DMS 273 treated with DMSO at 0.1 percent for 48 hours (cell line): ENCODE data around the gene ST6GALNAC6.

Experiments
- DNase-seq: peaks from one replicate; lab custom pipeline; 2025; lab: John Stamatoyannopoulos, UW

The ST6GALNAC6 gene

GRCh38 chr9:127931092-127931881 lies 31.9 kb upstream of the ST6GALNAC6 start:
- no peak for DNase-seq

DNA sequence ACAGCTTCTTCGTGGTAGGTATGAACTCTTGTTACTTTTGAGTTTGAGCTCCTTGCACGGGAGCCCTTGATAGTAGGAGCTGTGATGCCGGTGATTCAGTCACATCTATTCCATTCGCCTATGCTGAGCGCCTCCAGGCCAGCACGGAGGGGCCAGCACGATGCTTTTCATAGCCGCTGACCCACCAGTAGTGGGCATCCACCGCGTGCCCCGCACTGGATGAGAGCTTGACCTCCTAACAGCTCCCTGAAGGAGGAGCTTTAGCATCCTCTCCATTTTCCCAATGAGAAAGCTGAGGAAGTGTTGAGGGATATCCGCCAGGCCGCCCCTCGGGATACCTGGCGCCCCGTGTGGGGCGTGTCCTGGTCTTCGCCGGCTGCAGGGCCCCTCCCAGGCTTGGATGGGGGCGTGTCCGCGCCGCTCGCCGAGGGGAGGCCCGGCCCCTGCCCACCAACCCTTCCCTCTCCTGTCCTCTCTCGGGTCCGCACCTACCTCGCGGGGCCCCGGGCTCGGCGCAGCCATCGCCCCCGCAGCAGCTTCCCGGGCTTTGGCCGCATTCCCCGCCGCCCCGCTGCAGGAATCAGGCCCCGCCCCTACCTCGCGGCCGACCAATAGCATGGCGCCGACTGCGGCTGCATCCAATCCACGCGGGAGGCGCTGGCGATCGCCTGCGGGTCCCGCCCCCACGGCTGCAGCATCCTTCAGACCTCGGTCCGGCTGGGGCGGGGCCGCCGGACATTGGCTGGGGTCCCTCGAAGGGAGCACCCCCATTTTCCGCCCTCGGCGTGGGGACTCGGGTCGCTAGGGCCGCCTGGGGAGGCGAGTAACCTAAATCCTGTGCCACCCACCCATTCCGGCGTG lies 31.1 kb upstream of the ST6GALNAC6 start, which contains the start of gene PIP5KL1:
Gene PIP5KL1, minus strand, starts transcription at position 547 of the 861 bp plus-strand sequence. Its CDS starts 25 bp downstream, at position 522.
- DNase-seq = peak; percentile 44

- no peak for DNase-seq
Measured at GRCh38 chr9:127929625-127929979, 30.2 kb upstream of the ST6GALNAC6 start.

GRCh38 chr9:127928676-127929624 lies 29.5 kb upstream of the ST6GALNAC6 start:
- DNase-seq = no peak

DNA sequence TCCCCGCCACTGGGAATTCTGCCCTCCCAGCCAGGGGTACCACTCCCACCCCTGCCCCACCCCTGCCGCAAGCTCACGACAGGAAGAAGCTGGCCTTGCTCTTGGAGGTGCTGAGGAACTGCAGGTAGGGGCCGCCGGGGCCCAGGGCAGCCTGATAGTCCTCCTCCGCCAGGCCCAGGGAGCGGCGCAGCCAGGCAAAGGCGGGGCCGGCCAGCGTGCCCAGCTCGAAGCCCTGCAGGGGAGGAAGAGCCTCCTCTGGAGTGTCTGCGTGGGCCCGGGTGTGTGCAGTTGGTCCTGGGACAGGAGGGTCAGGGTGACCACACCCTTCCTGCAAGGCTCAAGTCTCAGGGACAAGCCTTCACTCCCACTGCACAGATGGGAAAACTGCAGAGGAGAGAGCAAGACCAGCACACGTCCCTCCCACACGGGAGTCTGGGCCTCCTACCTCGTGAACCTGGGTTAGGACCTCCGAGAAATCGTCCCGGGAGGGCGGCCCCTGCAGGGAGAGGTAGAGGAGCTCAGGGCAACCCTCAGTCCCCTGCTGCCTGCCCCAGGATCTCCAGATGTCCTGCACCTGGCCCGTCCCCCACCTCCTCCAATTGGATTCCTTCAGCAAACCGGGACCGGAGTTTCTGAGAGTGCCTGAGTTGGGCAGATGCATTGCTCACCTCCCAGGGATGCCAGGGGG lies 28.7 kb upstream of the ST6GALNAC6 start:
- no peak for DNase-seq

- no peak for DNase-seq
Measured at GRCh38 chr9:127927201-127927987, 28.0 kb upstream of the ST6GALNAC6 start.

GRCh38 chr9:127926906-127927200 lies 27.4 kb upstream of the ST6GALNAC6 start:
- DNase-seq = no peak

DNA sequence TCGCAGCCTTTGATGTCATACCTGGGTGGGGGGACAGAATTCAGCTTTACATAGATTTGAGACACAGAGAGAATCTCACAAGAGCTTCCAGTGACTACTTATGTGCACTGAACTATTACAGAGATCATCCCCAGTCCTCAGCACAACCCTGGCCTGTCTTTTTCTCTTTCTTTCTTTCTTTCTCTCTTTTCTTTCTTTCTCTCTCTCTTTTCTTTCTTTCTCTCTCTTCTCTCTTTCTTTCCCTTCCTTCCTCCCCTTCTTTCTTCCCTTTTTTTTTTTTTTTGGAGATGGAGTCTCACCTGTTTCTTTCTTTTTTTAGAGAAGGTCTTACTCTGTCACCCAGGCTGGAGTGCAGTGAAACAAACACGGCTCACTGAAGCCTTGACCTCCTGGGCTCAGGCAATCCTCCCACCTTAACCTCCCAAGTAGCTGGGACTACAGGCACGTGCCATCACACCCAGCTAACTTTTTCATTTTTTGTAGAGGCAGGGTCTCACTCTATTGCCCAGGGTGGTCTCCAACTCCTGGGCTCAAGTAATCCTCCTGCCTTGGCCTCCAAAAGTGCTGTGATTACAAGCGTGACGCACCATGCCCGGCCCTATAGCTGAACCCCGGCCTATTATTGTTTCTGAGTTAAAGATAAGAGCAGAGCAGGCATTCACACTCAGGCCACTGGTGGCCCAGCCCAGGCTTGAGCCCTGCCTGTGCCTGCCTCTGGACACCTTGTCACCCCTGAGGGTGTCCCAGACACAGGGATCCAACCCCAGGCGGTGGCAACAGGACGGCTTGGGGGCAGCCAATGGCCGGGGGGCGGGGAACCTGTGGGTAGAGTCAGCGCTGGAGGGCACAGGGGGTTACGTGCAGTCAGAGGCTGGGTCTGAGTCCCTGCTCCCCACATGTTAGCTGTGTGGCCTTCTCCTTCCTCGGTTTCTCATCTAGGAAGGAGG lies 26.8 kb upstream of the ST6GALNAC6 start:
- no peak for DNase-seq

- no peak for DNase-seq
Measured at GRCh38 chr9:127924736-127925444, 25.5 kb upstream of the ST6GALNAC6 start.

DNA sequence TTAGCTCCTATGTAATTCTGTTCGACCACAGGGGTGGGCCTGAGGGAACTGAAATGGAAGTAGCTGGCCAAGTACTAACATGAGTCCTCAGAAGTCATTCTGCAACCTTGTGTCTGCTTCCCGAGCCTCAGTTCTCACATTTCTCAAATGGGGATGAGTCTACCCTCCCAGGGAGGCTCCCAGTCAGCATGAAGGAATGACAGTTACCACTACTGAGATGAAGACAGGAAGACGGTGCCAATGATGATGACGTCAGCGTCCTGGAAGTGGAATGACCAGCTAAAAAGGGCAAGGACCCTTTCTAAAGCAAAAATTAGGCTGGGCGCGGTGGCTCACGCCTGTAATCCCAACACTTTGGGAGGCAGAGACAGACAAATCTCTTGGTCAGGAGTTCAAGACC lies 24.4 kb upstream of the ST6GALNAC6 start:
- no peak for DNase-seq

- peak; percentile 56 for DNase-seq
Measured at GRCh38 chr9:127923046-127923445, 23.6 kb upstream of the ST6GALNAC6 start.

- DNase-seq = no peak
Measured at GRCh38 chr9:127921557-127922120, 22.2 kb upstream of the ST6GALNAC6 start.

- no peak for DNase-seq
Measured at GRCh38 chr9:127920794-127921193, 21.4 kb upstream of the ST6GALNAC6 start.

- peak; percentile 28 for DNase-seq
Measured at GRCh38 chr9:127919253-127919815, 19.9 kb upstream of the ST6GALNAC6 start.

DNA sequence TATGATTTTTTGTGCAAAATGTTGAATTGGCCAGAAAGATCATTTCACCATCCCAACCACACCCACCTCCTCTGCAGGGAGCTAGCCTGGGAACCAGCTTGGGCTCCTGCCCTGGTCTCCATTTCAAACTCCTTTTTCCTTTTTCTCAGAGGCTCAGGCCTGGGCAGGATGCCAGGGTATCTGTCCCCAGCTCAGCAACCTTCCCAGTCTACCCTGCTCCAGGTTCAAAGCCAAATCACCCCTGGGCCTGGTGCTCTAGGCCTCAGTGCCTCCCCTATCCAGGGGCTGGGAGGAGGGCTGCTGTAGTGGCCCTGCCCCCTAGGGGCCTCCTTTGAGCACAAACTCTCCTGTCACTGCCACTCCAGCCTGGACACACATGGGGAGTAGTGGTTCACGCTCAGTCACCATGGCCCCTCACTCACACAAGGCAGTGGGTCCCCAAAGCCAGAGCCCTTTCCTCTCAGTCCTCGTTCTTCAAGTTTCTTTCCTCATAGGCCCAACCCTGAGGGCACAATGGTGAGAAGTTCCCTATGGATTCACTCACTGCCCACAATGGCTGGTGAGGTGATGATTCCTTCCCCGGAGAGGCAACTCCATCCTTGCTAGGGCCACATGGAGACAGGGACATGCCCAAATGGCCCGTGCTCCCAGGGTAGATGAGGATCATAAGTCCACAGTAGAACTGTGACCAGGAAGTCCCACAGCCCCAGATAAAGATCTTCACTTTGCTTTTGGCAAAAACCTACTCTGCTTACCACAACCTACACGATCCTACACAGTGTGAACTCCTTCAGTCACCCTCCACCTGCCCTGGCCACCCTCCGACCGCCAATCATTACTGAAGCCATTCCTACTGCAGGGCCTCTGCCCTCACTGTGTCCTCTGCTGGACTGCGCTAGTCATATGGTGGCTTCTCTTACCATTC lies 19.0 kb upstream of the ST6GALNAC6 start:
- DNase-seq = peak; percentile 8

DNA sequence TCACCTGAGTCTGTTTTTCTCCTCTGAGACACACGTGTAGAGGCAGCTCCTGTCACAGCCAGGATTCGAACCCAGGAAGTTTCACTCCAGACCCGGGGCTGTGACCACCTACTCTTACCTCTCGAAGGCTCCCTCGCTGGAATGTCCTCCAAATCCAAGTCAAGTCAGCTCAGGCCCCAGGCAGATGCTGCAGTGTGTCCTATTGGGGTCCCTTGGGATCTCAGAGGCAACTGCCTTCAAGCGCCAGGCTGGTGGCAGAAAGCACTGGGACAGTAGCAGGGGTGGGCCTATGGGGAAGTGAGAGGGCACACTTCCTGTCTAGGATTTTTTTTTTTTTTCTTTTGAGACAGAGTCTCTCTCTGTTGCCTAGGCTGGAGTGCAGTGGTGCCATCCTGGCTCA lies 18.2 kb upstream of the ST6GALNAC6 start:
- no peak for DNase-seq
